ENCODE results near the gene OGA. TPM values are rescaled to one million over a fixed set of nuclear protein-coding genes. Genes with fewer than 3 reads are reported as not detected.
A peak's percentile ranks its signal among the peaks of the same experiment; 100 is the strongest.

OGA gene
- total and polyA plus RNA-seq, 9 of the 15 experiments (the other 6 are each of a cell fraction or from before 2014, with no cell fraction given): 13.5 to 73.5 (median 59.5) TPM

DNA sequence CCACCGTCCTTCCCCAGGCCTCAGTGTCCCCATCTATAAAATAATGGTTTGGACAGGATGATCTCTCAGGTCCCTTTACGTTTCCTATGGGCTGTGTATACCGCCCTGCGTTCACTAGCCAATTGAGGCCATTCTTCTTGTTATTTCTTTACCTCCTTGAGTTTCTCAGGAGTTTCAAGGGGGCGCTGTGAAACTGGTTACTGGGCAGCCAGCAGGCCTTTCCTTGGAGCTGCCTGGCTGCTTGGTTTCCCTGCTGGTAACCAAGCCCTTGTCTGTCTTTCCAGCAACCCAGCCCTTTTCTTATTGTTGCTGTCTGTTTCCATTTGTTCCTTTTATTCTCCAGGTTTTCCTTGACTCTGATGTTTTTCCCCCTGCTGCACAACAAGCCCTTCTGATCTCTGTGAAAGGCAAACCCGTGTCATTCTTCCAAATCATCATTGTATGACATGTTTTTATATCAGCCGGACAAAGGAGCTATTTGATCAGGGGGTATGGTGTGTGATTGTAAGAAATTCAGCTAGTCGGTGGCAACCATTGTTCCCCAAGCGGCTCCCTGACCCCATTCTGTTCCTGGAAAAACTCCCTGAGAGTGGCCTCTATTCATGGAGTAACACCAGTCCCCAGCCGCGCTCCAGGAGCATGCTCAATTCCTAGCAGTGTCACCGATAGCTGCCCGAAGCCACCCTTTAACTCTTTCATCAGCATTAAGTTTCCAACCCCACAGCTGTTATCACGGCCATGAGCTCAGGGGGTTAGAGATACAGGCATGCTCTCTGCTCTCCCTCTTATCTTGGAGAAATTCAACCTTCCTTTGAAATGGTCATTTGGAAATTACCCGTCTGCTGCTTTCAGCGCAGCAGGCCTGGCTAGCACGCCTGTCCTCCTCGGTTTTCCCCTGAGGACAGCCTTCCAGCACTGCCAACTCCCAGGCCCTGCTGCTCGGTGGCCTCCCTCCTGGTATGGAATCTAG lies 68.9 kb downstream of the OGA start (continued):
- TF ChIP-seq, protein P1, sequence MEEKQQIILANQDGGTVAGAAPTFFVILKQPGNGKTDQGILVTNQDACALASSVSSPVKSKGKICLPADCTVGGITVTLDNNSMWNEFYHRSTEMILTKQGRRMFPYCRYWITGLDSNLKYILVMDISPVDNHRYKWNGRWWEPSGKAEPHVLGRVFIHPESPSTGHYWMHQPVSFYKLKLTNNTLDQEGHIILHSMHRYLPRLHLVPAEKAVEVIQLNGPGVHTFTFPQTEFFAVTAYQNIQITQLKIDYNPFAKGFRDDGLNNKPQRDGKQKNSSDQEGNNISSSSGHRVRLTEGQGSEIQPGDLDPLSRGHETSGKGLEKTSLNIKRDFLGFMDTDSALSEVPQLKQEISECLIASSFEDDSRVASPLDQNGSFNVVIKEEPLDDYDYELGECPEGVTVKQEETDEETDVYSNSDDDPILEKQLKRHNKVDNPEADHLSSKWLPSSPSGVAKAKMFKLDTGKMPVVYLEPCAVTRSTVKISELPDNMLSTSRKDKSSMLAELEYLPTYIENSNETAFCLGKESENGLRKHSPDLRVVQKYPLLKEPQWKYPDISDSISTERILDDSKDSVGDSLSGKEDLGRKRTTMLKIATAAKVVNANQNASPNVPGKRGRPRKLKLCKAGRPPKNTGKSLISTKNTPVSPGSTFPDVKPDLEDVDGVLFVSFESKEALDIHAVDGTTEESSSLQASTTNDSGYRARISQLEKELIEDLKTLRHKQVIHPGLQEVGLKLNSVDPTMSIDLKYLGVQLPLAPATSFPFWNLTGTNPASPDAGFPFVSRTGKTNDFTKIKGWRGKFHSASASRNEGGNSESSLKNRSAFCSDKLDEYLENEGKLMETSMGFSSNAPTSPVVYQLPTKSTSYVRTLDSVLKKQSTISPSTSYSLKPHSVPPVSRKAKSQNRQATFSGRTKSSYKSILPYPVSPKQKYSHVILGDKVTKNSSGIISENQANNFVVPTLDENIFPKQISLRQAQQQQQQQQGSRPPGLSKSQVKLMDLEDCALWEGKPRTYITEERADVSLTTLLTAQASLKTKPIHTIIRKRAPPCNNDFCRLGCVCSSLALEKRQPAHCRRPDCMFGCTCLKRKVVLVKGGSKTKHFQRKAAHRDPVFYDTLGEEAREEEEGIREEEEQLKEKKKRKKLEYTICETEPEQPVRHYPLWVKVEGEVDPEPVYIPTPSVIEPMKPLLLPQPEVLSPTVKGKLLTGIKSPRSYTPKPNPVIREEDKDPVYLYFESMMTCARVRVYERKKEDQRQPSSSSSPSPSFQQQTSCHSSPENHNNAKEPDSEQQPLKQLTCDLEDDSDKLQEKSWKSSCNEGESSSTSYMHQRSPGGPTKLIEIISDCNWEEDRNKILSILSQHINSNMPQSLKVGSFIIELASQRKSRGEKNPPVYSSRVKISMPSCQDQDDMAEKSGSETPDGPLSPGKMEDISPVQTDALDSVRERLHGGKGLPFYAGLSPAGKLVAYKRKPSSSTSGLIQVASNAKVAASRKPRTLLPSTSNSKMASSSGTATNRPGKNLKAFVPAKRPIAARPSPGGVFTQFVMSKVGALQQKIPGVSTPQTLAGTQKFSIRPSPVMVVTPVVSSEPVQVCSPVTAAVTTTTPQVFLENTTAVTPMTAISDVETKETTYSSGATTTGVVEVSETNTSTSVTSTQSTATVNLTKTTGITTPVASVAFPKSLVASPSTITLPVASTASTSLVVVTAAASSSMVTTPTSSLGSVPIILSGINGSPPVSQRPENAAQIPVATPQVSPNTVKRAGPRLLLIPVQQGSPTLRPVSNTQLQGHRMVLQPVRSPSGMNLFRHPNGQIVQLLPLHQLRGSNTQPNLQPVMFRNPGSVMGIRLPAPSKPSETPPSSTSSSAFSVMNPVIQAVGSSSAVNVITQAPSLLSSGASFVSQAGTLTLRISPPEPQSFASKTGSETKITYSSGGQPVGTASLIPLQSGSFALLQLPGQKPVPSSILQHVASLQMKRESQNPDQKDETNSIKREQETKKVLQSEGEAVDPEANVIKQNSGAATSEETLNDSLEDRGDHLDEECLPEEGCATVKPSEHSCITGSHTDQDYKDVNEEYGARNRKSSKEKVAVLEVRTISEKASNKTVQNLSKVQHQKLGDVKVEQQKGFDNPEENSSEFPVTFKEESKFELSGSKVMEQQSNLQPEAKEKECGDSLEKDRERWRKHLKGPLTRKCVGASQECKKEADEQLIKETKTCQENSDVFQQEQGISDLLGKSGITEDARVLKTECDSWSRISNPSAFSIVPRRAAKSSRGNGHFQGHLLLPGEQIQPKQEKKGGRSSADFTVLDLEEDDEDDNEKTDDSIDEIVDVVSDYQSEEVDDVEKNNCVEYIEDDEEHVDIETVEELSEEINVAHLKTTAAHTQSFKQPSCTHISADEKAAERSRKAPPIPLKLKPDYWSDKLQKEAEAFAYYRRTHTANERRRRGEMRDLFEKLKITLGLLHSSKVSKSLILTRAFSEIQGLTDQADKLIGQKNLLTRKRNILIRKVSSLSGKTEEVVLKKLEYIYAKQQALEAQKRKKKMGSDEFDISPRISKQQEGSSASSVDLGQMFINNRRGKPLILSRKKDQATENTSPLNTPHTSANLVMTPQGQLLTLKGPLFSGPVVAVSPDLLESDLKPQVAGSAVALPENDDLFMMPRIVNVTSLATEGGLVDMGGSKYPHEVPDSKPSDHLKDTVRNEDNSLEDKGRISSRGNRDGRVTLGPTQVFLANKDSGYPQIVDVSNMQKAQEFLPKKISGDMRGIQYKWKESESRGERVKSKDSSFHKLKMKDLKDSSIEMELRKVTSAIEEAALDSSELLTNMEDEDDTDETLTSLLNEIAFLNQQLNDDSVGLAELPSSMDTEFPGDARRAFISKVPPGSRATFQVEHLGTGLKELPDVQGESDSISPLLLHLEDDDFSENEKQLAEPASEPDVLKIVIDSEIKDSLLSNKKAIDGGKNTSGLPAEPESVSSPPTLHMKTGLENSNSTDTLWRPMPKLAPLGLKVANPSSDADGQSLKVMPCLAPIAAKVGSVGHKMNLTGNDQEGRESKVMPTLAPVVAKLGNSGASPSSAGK (IDR thresholded peaks at IDR 0.05): peak; percentile 72
- TF ChIP-seq ZNF197 (CRISPR knock-in tag; IDR thresholded peaks at IDR 0.05; ENCODE audit: low read depth) (no peak), ZNF239 (CRISPR knock-in tag; IDR thresholded peaks at IDR 0.05) (peak; percentile 28; the same call in 1 of the 2 replicates), NCOR1 (IDR thresholded peaks at IDR 0.05) (peak; percentile 34; the same call in 1 of the 2 replicates), DPF2 (IDR thresholded peaks at IDR 0.05) (peak; percentile 67; the same call in 1 of the 2 replicates), HNRNPK (IDR thresholded peaks at IDR 0.05; ENCODE audit: low read depth, low read length, poor library complexity, severe bottlenecking) (no peak)
- TF ChIP-seq, protein P2, sequence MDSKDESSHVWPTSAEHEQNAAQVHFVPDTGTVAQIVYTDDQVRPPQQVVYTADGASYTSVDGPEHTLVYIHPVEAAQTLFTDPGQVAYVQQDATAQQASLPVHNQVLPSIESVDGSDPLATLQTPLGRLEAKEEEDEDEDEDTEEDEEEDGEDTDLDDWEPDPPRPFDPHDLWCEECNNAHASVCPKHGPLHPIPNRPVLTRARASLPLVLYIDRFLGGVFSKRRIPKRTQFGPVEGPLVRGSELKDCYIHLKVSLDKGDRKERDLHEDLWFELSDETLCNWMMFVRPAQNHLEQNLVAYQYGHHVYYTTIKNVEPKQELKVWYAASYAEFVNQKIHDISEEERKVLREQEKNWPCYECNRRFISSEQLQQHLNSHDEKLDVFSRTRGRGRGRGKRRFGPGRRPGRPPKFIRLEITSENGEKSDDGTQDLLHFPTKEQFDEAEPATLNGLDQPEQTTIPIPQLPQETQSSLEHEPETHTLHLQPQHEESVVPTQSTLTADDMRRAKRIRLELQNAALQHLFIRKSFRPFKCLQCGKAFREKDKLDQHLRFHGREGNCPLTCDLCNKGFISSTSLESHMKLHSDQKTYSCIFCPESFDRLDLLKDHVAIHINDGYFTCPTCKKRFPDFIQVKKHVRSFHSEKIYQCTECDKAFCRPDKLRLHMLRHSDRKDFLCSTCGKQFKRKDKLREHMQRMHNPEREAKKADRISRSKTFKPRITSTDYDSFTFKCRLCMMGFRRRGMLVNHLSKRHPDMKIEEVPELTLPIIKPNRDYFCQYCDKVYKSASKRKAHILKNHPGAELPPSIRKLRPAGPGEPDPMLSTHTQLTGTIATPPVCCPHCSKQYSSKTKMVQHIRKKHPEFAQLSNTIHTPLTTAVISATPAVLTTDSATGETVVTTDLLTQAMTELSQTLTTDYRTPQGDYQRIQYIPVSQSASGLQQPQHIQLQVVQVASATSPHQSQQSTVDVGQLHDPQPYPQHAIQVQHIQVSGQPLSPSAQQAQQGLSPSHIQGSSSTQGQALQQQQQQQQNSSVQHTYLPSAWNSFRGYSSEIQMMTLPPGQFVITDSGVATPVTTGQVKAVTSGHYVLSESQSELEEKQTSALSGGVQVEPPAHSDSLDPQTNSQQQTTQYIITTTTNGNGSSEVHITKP (IDR thresholded peaks at IDR 0.05; ENCODE audit: partially characterized antibody): peak; percentile 56
- TF ChIP-seq, protein P3, sequence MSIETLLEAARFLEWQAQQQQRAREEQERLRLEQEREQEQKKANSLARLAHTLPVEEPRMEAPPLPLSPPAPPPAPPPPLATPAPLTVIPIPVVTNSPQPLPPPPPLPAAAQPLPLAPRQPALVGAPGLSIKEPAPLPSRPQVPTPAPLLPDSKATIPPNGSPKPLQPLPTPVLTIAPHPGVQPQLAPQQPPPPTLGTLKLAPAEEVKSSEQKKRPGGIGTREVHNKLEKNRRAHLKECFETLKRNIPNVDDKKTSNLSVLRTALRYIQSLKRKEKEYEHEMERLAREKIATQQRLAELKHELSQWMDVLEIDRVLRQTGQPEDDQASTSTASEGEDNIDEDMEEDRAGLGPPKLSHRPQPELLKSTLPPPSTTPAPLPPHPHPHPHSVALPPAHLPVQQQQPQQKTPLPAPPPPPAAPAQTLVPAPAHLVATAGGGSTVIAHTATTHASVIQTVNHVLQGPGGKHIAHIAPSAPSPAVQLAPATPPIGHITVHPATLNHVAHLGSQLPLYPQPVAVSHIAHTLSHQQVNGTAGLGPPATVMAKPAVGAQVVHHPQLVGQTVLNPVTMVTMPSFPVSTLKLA (conservative IDR thresholded peaks at IDR 0.05): peak; percentile 10 to 68; a peak in 3 of 4 replicates

All from K562 (cell line).